ENCODE results near the gene HTT-AS. TPM values are rescaled to one million over a fixed set of nuclear protein-coding genes. Genes with fewer than 3 reads are reported as not detected.

Gene HTT-AS
- total and polyA plus RNA-seq, 4 donors: not detected

GRCh38 chr4:3108211-3108610 lies 33.9 kb upstream of the HTT-AS start:
- no peak for TF ChIP-seq CTCF (IDR thresholded peaks at IDR 0.05; ENCODE audit: control extremely low read depth, extremely low read depth)
- Histone ChIP-seq H3K27me3 (ENCODE audit: control insufficient read depth in 3 of 3, insufficient read depth in 3 of 3, low read length in 2 of 3) (no peaks in the 10 kb centered on the region), H3K9ac (ENCODE audit: insufficient read depth in 1 of 2, low read length in 2 of 2) (no peak overlapping the region), H3K9me3 (ENCODE audit: control insufficient read depth in 4 of 4, insufficient read depth in 3 of 4, low read length in 3 of 4) (no peaks in the 10 kb centered on the region), H3K36me3 (ENCODE audit: control insufficient read depth in 4 of 4, insufficient read depth in 4 of 4, low read length in 4 of 4) (peaks cover 10 to 40% (median 18%) of the 10 kb centered on the region in 4 donors), H3K27ac (ENCODE audit: low read depth in 1 of 2, low read length in 1 of 2) (peak overlapping the region in 1 of 2 donors; percentile 64), H3K4me1 (ENCODE audit: control insufficient read depth in 5 of 5, insufficient read depth in 5 of 5, low read length in 5 of 5) (peaks cover 0 to 12% (median 0%) of the 10 kb centered on the region in 5 donors), H3K4me3 (no peak overlapping the region)
- ATAC-seq (ENCODE audit: insufficient read depth, low FRiP score) (no peak), DNase-seq (no peak)
- WGBS, 2 donors: 81 to 94% methylated on average over 3 of the region's 3 CpGs

DNA sequence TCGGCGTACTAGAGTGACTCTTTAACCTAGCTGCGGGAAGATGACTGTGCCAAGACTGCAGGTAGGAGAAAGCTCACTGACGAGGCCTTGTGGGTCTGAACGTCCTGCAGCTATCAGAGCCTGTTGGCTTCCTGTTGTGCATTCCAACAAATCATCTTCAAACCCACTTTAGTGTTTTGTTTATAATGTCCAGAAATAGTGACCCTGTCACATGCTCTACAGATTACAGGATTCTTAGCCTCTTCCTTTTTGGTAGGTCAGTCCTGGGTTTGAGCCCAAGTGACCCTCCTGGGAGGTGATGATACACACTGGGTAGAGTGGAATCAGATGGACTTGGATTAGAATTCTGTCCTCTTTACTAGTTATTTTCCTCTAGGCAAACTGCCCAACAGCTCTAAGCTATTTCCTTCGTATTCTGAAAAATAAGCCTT lies 33.4 kb upstream of the HTT-AS start:
- H3K4me3 ChIP-seq: no peak overlapping the region
- WGBS, 2 donors: 64 to 82% methylated on average over 6 of the region's 6 CpGs
- no peak for TF ChIP-seq CTCF (IDR thresholded peaks at IDR 0.05; ENCODE audit: control extremely low read depth, extremely low read depth)
- no peak overlapping the region for H3K27ac ChIP-seq (ENCODE audit: low read depth in 1 of 2, low read length in 1 of 2)
- H3K4me1 ChIP-seq (ENCODE audit: control insufficient read depth in 5 of 5, insufficient read depth in 5 of 5, low read length in 5 of 5): peaks cover 0 to 12% (median 0%) of the 10 kb centered on the region in 5 donors
- no peaks in the 10 kb centered on the region for H3K27me3 ChIP-seq (ENCODE audit: control insufficient read depth in 3 of 3, insufficient read depth in 3 of 3, low read length in 2 of 3)
- ATAC-seq (ENCODE audit: insufficient read depth, low FRiP score): no peak
- DNase-seq: no peak
- H3K9ac ChIP-seq (ENCODE audit: insufficient read depth in 1 of 2, low read length in 2 of 2): no peak overlapping the region
- peaks cover 11 to 40% (median 19%) of the 10 kb centered on the region in 4 donors for H3K36me3 ChIP-seq (ENCODE audit: control insufficient read depth in 4 of 4, insufficient read depth in 4 of 4, low read length in 4 of 4)
- no peaks in the 10 kb centered on the region for H3K9me3 ChIP-seq (ENCODE audit: control insufficient read depth in 4 of 4, insufficient read depth in 3 of 4, low read length in 3 of 4)

DNA sequence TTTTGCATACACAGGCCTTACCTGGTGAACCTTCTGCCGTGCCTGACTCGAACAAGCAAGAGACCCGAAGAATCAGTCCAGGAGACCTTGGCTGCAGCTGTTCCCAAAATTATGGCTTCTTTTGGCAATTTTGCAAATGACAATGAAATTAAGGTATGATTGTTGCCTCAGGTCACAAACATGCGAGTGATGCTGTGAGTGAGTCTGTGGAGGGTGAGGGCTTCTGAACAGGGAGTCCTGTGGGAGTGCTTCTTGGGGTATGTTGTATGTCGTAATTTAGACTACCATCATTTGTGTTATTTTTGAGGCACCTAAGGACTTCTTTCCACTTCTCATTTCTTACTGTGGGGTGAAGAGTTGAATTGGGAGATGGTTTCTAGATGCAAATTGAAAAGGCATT lies 32.9 kb upstream of the HTT-AS start:
- no peak for TF ChIP-seq CTCF (IDR thresholded peaks at IDR 0.05; ENCODE audit: control extremely low read depth, extremely low read depth)
- no peaks in the 10 kb centered on the region for H3K27me3 ChIP-seq (ENCODE audit: control insufficient read depth in 3 of 3, insufficient read depth in 3 of 3, low read length in 2 of 3)
- H3K9ac ChIP-seq (ENCODE audit: insufficient read depth in 1 of 2, low read length in 2 of 2): no peak overlapping the region
- peak overlapping the region in 1 of 2 donors; percentile 46 for H3K27ac ChIP-seq (ENCODE audit: low read depth in 1 of 2, low read length in 1 of 2)
- H3K4me3 ChIP-seq: no peak overlapping the region
- WGBS, 2 donors: 87 to 90% methylated on average over 5 of the region's 5 CpGs
- no peak for DNase-seq
- ATAC-seq (ENCODE audit: insufficient read depth, low FRiP score): no peak
- H3K36me3 ChIP-seq (ENCODE audit: control insufficient read depth in 4 of 4, insufficient read depth in 4 of 4, low read length in 4 of 4): peaks cover 13 to 40% (median 19%) of the 10 kb centered on the region in 4 donors
- peaks cover 0 to 12% (median 0%) of the 10 kb centered on the region in 5 donors for H3K4me1 ChIP-seq (ENCODE audit: control insufficient read depth in 5 of 5, insufficient read depth in 5 of 5, low read length in 5 of 5)
- H3K9me3 ChIP-seq (ENCODE audit: control insufficient read depth in 4 of 4, insufficient read depth in 3 of 4, low read length in 3 of 4): no peaks in the 10 kb centered on the region
